ENCODE results near the gene MORC3. TPM values are rescaled to one million over a fixed set of nuclear protein-coding genes. Genes with fewer than 3 reads are reported as not detected.

MORC3 gene
- total and polyA plus RNA-seq, 10 donors: 14.8 to 57.6 (median 51.0) TPM

GRCh38 chr21:36288651-36289243 is 31.2 kb upstream of the MORC3 start:
- no peak for DNase-seq
- H3K27me3 ChIP-seq (replicated peaks in 1 of 7): no peaks in the 10 kb centered on the region
- 70 to 78% (median 76%) methylated on average over 8 of the region's 8 CpGs for WGBS, 5 donors
- H3K4me1 ChIP-seq: peaks cover 0 to 14% (median 0%) of the 10 kb centered on the region in 6 donors
- TF ChIP-seq POLR2A (IDR thresholded peaks at IDR 0.05): no peak
- H3K4me3 ChIP-seq: no peak overlapping the region
- H3K9me3 ChIP-seq: no peaks in the 10 kb centered on the region
- intact Hi-C loops (cut with DNase I; ENCODE audit: low total_unique reads): no loop called here
- peaks cover 0 to 92% (median 37%) of the 10 kb centered on the region in 6 donors for H3K36me3 ChIP-seq
- peak overlapping the region in 6 of 8 donors; percentile 15 to 54 (median 32) for H3K27ac ChIP-seq

- Histone ChIP-seq H3K36me3 (peaks cover 0 to 93% (median 40%) of the 10 kb centered on the region in 6 donors), H3K27me3 (replicated peaks in 1 of 7) (no peaks in the 10 kb centered on the region), H3K4me3 (no peak overlapping the region), H3K4me1 (peaks cover 0 to 14% (median 0%) of the 10 kb centered on the region in 6 donors), H3K9me3 (no peaks in the 10 kb centered on the region), H3K27ac (no peak overlapping the region)
- 74 to 96% (median 87%) methylated on average over 8 of the region's 8 CpGs for WGBS, 5 donors
- no peak for DNase-seq
- intact Hi-C loops (cut with DNase I; ENCODE audit: low total_unique reads): no loop called here
- TF ChIP-seq CTCF (IDR thresholded peaks at IDR 0.05 in 8 of 11, conservative IDR thresholded peaks at IDR 0.05 in 3 of 11) (no peak), POLR2A (IDR thresholded peaks at IDR 0.05) (no peak), POLR2AphosphoS5 (IDR thresholded peaks at IDR 0.05) (no peak)
Observed at GRCh38 chr21:36291509-36291908, 28.5 kb upstream of the MORC3 start.

- Histone ChIP-seq H3K36me3 (peaks cover 0 to 37% (median 16%) of the 10 kb centered on the region in 6 donors), H3K9me3 (no peaks in the 10 kb centered on the region), H3K4me1 (peaks cover 0 to 42% (median 27%) of the 10 kb centered on the region in 6 donors), H3K4me3 (peak overlapping the region in 1 of 8 donors; percentile 58), H3K27ac (peak overlapping the region; percentile 82 to 96 (median 88)), H3K27me3 (replicated peaks in 1 of 7) (no peaks in the 10 kb centered on the region)
- WGBS, 5 donors: 78 to 91% (median 86%) methylated on average over 4 of the region's 4 CpGs
- no peak for TF ChIP-seq POLR2AphosphoS5 (IDR thresholded peaks at IDR 0.05)
- TF ChIP-seq POLR2A (IDR thresholded peaks at IDR 0.05): no peak
- TF ChIP-seq CTCF (IDR thresholded peaks at IDR 0.05 in 8 of 11, conservative IDR thresholded peaks at IDR 0.05 in 3 of 11): no peak
- DNase-seq: no peak
- intact Hi-C loops (cut with DNase I; ENCODE audit: low total_unique reads): no loop called here
Observed at GRCh38 chr21:36297406-36297937, 22.5 kb upstream of the MORC3 start.

- DNase-seq: peak; percentile 85
- 22 to 28% (median 27%) methylated on average over 10 of the region's 10 CpGs for WGBS, 5 donors
- peak in 1 of 3 donors; percentile 80 for TF ChIP-seq POLR2AphosphoS5 (IDR thresholded peaks at IDR 0.05)
- TF ChIP-seq POLR2A (IDR thresholded peaks at IDR 0.05): no peak
- TF ChIP-seq CTCF (IDR thresholded peaks at IDR 0.05 in 8 of 11, conservative IDR thresholded peaks at IDR 0.05 in 3 of 11): no peak
- Histone ChIP-seq H3K27ac (peak overlapping the region; percentile 82 to 96 (median 88)), H3K9me3 (no peaks in the 10 kb centered on the region), H3K4me3 (peak overlapping the region in 5 of 8 donors; percentile 4 to 58 (median 9)), H3K27me3 (replicated peaks in 1 of 7) (no peaks in the 10 kb centered on the region), H3K4me1 (peaks cover 0 to 46% (median 27%) of the 10 kb centered on the region in 6 donors), H3K36me3 (peaks cover 0 to 31% (median 10%) of the 10 kb centered on the region in 6 donors)
- intact Hi-C loops (cut with DNase I; ENCODE audit: low total_unique reads): no loop called here
Observed at GRCh38 chr21:36297938-36298572, 21.9 kb upstream of the MORC3 start.
